BJ (cell line): ENCODE data around the gene NGLY1. TPM values are rescaled to one million over a fixed set of nuclear protein-coding genes. Genes with fewer than 3 reads are reported as not detected.

ENCODE experiments used
- CTCF ChIA-PET: fragments of 350-600 bp; formaldehyde crosslinking; extraction: SDS; loops from one replicate; lab custom pipeline; 2021; ENCODE audit warnings: antibody characterized with exemption, inconsistent platforms; lab: Yijun Ruan, JAX
- POLR2A ChIA-PET: fragments of 300-600 bp; sonication (Branson Sonifier 250); formaldehyde crosslinking; extraction: SDS; loops from one replicate; lab custom pipeline; 2021; ENCODE audit warnings: antibody characterized with exemption; lab: Charles Lee
- DNase-seq: peaks from one replicate; pipeline ENCODE4 v3.0.0-alpha.2; 2011; ENCODE audit warnings: low read depth
- H3K27me3 ChIP-seq: 2 replicates; pipeline ENCODE4 v1.6.0; 2011; ENCODE audit warnings: low read length; ENCODE audit not compliant: control insufficient read depth, insufficient read depth
- H3K36me3 ChIP-seq: 2 replicates; pipeline ENCODE4 v1.5.1; 2011; ENCODE audit warnings: low read length; ENCODE audit not compliant: control insufficient read depth, insufficient read depth
- H3K4me3 ChIP-seq: 2 replicates; pipeline ENCODE4 v1.5.1; 2011; ENCODE audit warnings: low read depth, mild to moderate bottlenecking, control low read depth, low read length
- CTCF ChIP-seq: IDR thresholded peaks from 2 replicates; pipeline ENCODE4 v1.5.1; 2011; ENCODE audit warnings: low read depth, mild to moderate bottlenecking, control low read depth, inconsistent platforms, low read length, moderate library complexity; ENCODE audit not compliant: insufficient read depth
- polyA plus RNA-seq: library from polyadenylated mRNA; depleted of rRNA; stranded (reverse); fragments of >200 nt; gene quantifications from 2 replicates; pipeline ENCODE4 v1.2.3, GENCODE V29; 2011

Gene NGLY1
- polyA plus RNA-seq, 1 experiment, result 8.2 TPM

- Histone ChIP-seq H3K27me3 (no peaks in the 10 kb centered on the region), H3K4me3 (no peak overlapping the region), H3K36me3 (no peaks in the 10 kb centered on the region; the same call in 1 of the 2 replicates)
- POLR2A ChIA-PET, result no interaction called here
- no peak for DNase-seq
- CTCF ChIA-PET, result no interaction called here
- no peak for TF ChIP-seq CTCF
These were observed 63.9 kb downstream of the NGLY1 start for GRCh38 chr3:25719321-25719720.

GRCh38 chr3:25713341-25713985 lies 69.8 kb downstream of the NGLY1 start:
- Histone ChIP-seq H3K27me3 (no peaks in the 10 kb centered on the region), H3K36me3 (no peaks in the 10 kb centered on the region), H3K4me3 (no peak overlapping the region)
- CTCF ChIA-PET, result interaction anchor here (1.0 kb wide), 1 partner anchor 74 kb away, joined by 3 read pairs; no protein-coding TSS in a partner anchor
- no peak for DNase-seq
- TF ChIP-seq CTCF, result no peak
- POLR2A ChIA-PET, result no interaction called here

GRCh38 chr3:25711090-25711489 lies 72.2 kb downstream of the NGLY1 start:
- no peak for TF ChIP-seq CTCF
- POLR2A ChIA-PET, result no interaction called here
- DNase-seq, result no peak
- Histone ChIP-seq H3K27me3 (no peaks in the 10 kb centered on the region), H3K36me3 (no peaks in the 10 kb centered on the region), H3K4me3 (no peak overlapping the region)
- CTCF ChIA-PET, result interaction anchor here (0.6 kb wide), 1 partner anchor 21 kb away, joined by 4 read pairs; no protein-coding TSS in a partner anchor

GRCh38 chr3:25708036-25708435 lies 75.2 kb downstream of the NGLY1 start:
- Histone ChIP-seq H3K27me3 (no peaks in the 10 kb centered on the region), H3K4me3 (no peak overlapping the region), H3K36me3 (no peaks in the 10 kb centered on the region)
- no peak for TF ChIP-seq CTCF
- ChIA-PET POLR2A (no interaction called here), CTCF (no interaction called here)
- DNase-seq, result no peak

GRCh38 chr3:25707268-25707926 lies 75.8 kb downstream of the NGLY1 start:
- no peaks in the 10 kb centered on the region for H3K27me3 ChIP-seq
- ChIA-PET CTCF (interaction anchor here (1.1 kb wide), 1 partner anchor 10 kb away, joined by 3 read pairs; no protein-coding TSS in a partner anchor), POLR2A (no interaction called here)
- no peak for TF ChIP-seq CTCF
- DNase-seq, result no peak
- H3K36me3 ChIP-seq, result no peaks in the 10 kb centered on the region
- no peak overlapping the region for H3K4me3 ChIP-seq
